BJ (cell line): ENCODE data around the gene FRYL. TPM values are rescaled to one million over a fixed set of nuclear protein-coding genes. Genes with fewer than 3 reads are reported as not detected.
"Not testable (repeated sequence)": the region's sequence is repeated elsewhere in the genome, so short reads cannot be mapped to it uniquely, and the experiment has no call there.

Experiments used
- CTCF ChIA-PET: fragments of 350-600 bp; formaldehyde crosslinking; extraction: SDS; loops from one replicate; lab custom pipeline; 2021; ENCODE audit warnings: antibody characterized with exemption, inconsistent platforms; lab: Yijun Ruan, JAX
- POLR2A ChIA-PET: fragments of 300-600 bp; sonication (Branson Sonifier 250); formaldehyde crosslinking; extraction: SDS; loops from one replicate; lab custom pipeline; 2021; ENCODE audit warnings: antibody characterized with exemption; lab: Charles Lee
- DNase-seq: peaks from one replicate; pipeline ENCODE4 v3.0.0-alpha.2; 2011; ENCODE audit warnings: low read depth
- H3K27me3 ChIP-seq: 2 replicates; pipeline ENCODE4 v1.6.0; 2011; ENCODE audit warnings: low read length; ENCODE audit not compliant: control insufficient read depth, insufficient read depth
- H3K36me3 ChIP-seq: 2 replicates; pipeline ENCODE4 v1.5.1; 2011; ENCODE audit warnings: low read length; ENCODE audit not compliant: control insufficient read depth, insufficient read depth
- H3K4me3 ChIP-seq: 2 replicates; pipeline ENCODE4 v1.5.1; 2011; ENCODE audit warnings: low read depth, mild to moderate bottlenecking, control low read depth, low read length
- CTCF ChIP-seq: IDR thresholded peaks from 2 replicates; pipeline ENCODE4 v1.5.1; 2011; ENCODE audit warnings: low read depth, mild to moderate bottlenecking, control low read depth, inconsistent platforms, low read length, moderate library complexity; ENCODE audit not compliant: insufficient read depth
- polyA plus RNA-seq: library from polyadenylated mRNA; depleted of rRNA; stranded (reverse); fragments of >200 nt; gene quantifications from 2 replicates; pipeline ENCODE4 v1.2.3, GENCODE V29; 2011

FRYL gene
- polyA plus RNA-seq, 1 experiment: 12.6 TPM

- no peak for DNase-seq
- Histone ChIP-seq H3K27me3 (peaks cover 9% of the 10 kb centered on the region), H3K36me3 (no peaks in the 10 kb centered on the region), H3K4me3 (no peak overlapping the region)
- CTCF ChIA-PET: interaction anchor here (0.7 to 1.0 kb wide), 3 partner anchors 9 to 94 kb away, joined by 3 to 4 read pairs (median 3); no protein-coding TSS in a partner anchor
- no peak for TF ChIP-seq CTCF
- POLR2A ChIA-PET: no interaction called here
Observed at GRCh38 chr4:48813964-48814363, 33.9 kb upstream of the FRYL start.

- H3K36me3 ChIP-seq: no peaks in the 10 kb centered on the region
- CTCF ChIA-PET: interaction anchor here (1.0 kb wide), 1 partner anchor 8 kb away, joined by 3 read pairs; no protein-coding TSS in a partner anchor
- peaks cover 9% of the 10 kb centered on the region for H3K27me3 ChIP-seq
- POLR2A ChIA-PET: no interaction called here
- DNase-seq: no peak
- no peak for TF ChIP-seq CTCF
- no peak overlapping the region for H3K4me3 ChIP-seq
Observed at GRCh38 chr4:48812866-48813265, 32.8 kb upstream of the FRYL start.

DNA sequence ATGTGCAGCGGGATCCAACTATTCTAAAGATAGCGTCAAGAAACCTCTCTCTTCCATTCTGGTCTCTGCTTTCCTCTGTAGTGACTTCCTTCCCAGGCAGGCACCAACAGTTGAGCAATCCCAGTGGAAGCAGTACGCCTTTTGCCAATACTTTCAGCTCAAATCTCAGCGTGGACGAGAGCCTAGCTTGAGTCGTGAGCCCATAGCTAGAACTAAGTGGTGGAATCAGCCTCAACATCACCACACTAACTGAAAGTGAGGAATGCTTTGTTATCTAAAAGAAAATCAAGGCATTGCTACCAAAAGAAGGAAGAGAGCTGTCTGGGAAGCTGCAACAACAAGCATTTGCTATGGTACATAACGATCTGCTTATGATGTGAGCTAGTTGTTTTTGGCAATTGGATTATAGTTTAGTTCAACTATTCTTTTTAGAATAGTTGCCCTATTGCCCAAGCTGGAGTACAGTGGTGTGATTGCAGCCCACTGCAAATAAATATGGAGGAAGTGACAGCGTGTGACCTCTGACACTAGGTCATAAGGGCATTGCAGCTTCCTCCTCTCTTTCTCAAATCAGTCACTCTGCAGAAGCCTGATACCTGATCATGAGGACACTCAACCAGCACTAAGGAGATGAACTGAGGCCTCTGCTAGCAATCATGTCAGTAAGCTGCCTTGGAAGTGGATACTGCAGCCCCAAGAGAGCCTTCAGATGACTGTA lies 24.7 kb upstream of the FRYL start:
- no peak for DNase-seq
- ChIA-PET POLR2A (no interaction called here), CTCF (interaction anchor here (0.9 to 1.2 kb wide), 2 partner anchors 9 to 11 kb away, joined by 3 read pairs; no protein-coding TSS in a partner anchor)
- no peak for TF ChIP-seq CTCF
- Histone ChIP-seq H3K27me3 (no peaks in the 10 kb centered on the region), H3K4me3 (no peak overlapping the region), H3K36me3 (no peaks in the 10 kb centered on the region)

DNA sequence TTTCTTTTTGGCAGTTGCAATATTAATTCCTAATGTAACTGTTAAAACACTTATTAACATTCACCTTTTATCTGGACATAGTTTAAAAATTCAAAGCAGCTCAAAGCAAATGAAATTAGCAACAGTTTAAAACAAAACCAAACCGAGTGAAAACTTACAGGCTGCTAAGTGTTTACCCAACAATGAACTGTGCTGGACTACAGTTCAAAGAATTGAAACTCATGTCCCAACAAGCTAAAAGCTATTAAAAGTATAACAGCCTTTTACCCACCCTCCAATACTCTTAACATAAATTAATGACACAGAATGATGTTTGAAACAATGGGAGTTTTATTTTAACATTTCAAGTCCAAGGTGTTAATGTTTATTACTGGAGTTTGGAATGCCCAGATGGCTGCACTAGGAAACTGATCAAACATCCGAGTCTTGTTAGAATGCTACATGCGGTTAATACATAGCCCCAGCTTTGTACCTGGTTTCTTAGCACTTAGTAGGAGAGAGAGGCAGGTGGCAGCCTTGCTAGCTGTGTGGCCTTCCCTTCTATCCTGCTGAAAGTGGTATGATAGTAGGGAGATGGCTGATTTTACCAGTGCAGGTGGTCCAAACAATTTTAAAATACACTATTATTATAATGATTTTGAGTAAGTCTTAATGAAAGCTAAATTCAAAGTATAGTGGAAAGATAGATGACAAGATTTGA lies 21.1 kb upstream of the FRYL start:
- POLR2A ChIA-PET: no interaction called here
- TF ChIP-seq CTCF: no peak
- no peak overlapping the region for H3K4me3 ChIP-seq
- no peaks in the 10 kb centered on the region for H3K36me3 ChIP-seq
- DNase-seq: no peak
- no peaks in the 10 kb centered on the region for H3K27me3 ChIP-seq
- CTCF ChIA-PET: interaction anchor here (0.8 to 1.1 kb wide), 2 partner anchors 17 to 38 kb away, joined by 4 read pairs; no protein-coding TSS in a partner anchor

DNA sequence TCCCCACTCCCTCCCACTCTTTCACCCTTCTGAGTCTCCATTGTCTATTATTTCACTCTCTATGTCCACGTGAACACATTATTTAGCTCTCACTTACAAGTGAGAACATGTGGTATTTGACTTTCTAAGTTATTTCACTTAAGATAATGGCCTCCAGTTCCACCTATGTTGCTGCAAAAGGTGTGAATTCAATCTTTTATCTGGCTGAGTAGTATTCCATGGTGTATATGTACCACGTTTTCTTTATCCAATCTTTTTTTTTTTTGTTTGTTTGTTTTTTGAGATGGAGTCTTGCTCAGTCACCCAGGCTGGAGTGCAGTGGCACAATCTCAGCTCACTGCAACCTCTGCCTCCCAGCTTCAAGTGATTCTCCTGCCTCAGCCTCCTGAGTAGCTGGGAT lies 20.1 kb upstream of the FRYL start:
- DNase-seq, H3K36me3 ChIP-seq, POLR2A ChIA-PET, H3K4me3 ChIP-seq, H3K27me3 ChIP-seq: not testable (repeated sequence)
- CTCF ChIA-PET: interaction anchor here (1.2 kb wide), 1 partner anchor 19 kb away, joined by 3 read pairs; no protein-coding TSS in a partner anchor
